Upper lobe of left lung (tissue), 4 donors: ENCODE measurements around the gene BAX.

ENCODE experiments used
- POLR2A ChIP-seq, 4 donors: fragments of 450-650 bp; IDR thresholded peaks; one replicate each; pipeline ENCODE4 v1.5.1; 2016 to 2017; ENCODE audit warnings: antibody characterized with exemption in 4 of 4, mild to moderate bottlenecking in 2 of 4
- TF ChIP-seq, protein P1 (sequence below), 6 experiments: fragments of 450-650 bp in 4 of 6; fragments of 200-600 bp in 2 of 6; sonication (generic) in 2 of 6; IDR thresholded peaks; one replicate each; pipeline ENCODE4 v1.5.1; 2016 to 2019; ENCODE audit warnings: antibody characterized with exemption in 6 of 6

GRCh38 chr19:48925240-48925843, 29.3 kb upstream of the BAX start:
- TF ChIP-seq POLR2A (IDR thresholded peaks at IDR 0.05), result no peak
- TF ChIP-seq, protein P1, sequence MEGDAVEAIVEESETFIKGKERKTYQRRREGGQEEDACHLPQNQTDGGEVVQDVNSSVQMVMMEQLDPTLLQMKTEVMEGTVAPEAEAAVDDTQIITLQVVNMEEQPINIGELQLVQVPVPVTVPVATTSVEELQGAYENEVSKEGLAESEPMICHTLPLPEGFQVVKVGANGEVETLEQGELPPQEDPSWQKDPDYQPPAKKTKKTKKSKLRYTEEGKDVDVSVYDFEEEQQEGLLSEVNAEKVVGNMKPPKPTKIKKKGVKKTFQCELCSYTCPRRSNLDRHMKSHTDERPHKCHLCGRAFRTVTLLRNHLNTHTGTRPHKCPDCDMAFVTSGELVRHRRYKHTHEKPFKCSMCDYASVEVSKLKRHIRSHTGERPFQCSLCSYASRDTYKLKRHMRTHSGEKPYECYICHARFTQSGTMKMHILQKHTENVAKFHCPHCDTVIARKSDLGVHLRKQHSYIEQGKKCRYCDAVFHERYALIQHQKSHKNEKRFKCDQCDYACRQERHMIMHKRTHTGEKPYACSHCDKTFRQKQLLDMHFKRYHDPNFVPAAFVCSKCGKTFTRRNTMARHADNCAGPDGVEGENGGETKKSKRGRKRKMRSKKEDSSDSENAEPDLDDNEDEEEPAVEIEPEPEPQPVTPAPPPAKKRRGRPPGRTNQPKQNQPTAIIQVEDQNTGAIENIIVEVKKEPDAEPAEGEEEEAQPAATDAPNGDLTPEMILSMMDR (IDR thresholded peaks at IDR 0.05), result no peak
